ENCODE data around the gene TLE7.

TLE7 gene

GRCh38 chr16:71399801-71400563 lies 41.9 kb downstream of the TLE7 start:
- Histone ChIP-seq H3K4me2 (ENCODE audit: low read depth, low read length) (no peak overlapping the region), H4K20me1 (ENCODE audit: insufficient read depth, low read length) (no peaks in the 10 kb centered on the region), H3K9ac (ENCODE audit: low read length) (no peak overlapping the region), H3K27ac (ENCODE audit: low read length) (no peak overlapping the region), H2AFZ (ENCODE audit: low read length) (no peak overlapping the region), H3K9me2 (replicated peaks; ENCODE audit: insufficient read depth, low read length) (no peaks in the 10 kb centered on the region), H3K4me3 (ENCODE audit: low read length) (no peak overlapping the region), H3K4me1 (ENCODE audit: low read length) (no peaks in the 10 kb centered on the region), H3K27me3 (replicated peaks; ENCODE audit: insufficient read depth, low read length) (peaks cover 4% of the 10 kb centered on the region; the same call in 1 of the 2 replicates), H3K36me3 (replicated peaks; ENCODE audit: insufficient read depth, low read length) (no peaks in the 10 kb centered on the region), H3K79me2 (ENCODE audit: low read length) (no peaks in the 10 kb centered on the region), H3K9me3 (replicated peaks; ENCODE audit: insufficient read depth, low read length) (no peaks in the 10 kb centered on the region), H3F3A (ENCODE audit: insufficient read depth, low read length) (no peaks in the 10 kb centered on the region)
- DNase-seq: no peak
- TF ChIP-seq EZH2phosphoT487 (IDR thresholded peaks at IDR 0.05; ENCODE audit: low read length): no peak
- TF ChIP-seq EZH2 (optimal IDR thresholded peaks at IDR 0.05; ENCODE audit: low read depth, low read length): no peak
- TF ChIP-seq, protein P1, sequence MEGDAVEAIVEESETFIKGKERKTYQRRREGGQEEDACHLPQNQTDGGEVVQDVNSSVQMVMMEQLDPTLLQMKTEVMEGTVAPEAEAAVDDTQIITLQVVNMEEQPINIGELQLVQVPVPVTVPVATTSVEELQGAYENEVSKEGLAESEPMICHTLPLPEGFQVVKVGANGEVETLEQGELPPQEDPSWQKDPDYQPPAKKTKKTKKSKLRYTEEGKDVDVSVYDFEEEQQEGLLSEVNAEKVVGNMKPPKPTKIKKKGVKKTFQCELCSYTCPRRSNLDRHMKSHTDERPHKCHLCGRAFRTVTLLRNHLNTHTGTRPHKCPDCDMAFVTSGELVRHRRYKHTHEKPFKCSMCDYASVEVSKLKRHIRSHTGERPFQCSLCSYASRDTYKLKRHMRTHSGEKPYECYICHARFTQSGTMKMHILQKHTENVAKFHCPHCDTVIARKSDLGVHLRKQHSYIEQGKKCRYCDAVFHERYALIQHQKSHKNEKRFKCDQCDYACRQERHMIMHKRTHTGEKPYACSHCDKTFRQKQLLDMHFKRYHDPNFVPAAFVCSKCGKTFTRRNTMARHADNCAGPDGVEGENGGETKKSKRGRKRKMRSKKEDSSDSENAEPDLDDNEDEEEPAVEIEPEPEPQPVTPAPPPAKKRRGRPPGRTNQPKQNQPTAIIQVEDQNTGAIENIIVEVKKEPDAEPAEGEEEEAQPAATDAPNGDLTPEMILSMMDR (IDR thresholded peaks at IDR 0.05; ENCODE audit: low read length): no peak

DNA sequence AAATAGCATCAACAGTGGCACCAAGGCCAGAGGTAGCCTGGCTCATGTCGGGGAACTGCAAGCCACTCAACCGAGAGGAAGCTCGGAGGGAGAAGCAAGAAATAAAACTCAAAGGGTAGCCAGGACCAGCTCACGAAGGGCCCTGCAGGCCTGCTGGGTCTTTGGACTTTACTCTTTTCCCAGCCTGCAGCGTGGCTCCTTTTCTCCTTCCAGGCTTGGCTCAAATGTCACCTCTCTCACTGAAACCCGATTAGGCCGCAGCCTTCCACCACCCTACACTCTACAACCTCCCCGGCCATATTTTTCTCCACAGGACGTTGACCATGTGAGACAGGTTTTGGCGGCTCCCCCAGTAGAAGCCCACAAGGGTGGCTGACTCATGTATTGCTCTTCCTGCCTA lies 45.3 kb downstream of the TLE7 start:
- Histone ChIP-seq H3K4me2 (ENCODE audit: low read depth, low read length) (no peak overlapping the region), H3K9me3 (replicated peaks; ENCODE audit: insufficient read depth, low read length) (no peaks in the 10 kb centered on the region), H3K36me3 (replicated peaks; ENCODE audit: insufficient read depth, low read length) (no peaks in the 10 kb centered on the region), H2AFZ (ENCODE audit: low read length) (no peak overlapping the region), H3K9ac (ENCODE audit: low read length) (no peak overlapping the region), H3K27ac (ENCODE audit: low read length) (no peak overlapping the region), H3K4me3 (ENCODE audit: low read length) (no peak overlapping the region), H3K9me2 (replicated peaks; ENCODE audit: insufficient read depth, low read length) (no peaks in the 10 kb centered on the region), H3K79me2 (ENCODE audit: low read length) (no peaks in the 10 kb centered on the region), H3K27me3 (replicated peaks; ENCODE audit: insufficient read depth, low read length) (peaks cover 4% of the 10 kb centered on the region; the same call in 1 of the 2 replicates), H4K20me1 (ENCODE audit: insufficient read depth, low read length) (no peaks in the 10 kb centered on the region), H3K4me1 (ENCODE audit: low read length) (no peaks in the 10 kb centered on the region), H3F3A (ENCODE audit: insufficient read depth, low read length) (no peaks in the 10 kb centered on the region)
- no peak for DNase-seq
- TF ChIP-seq, protein P1 (IDR thresholded peaks at IDR 0.05; ENCODE audit: low read length): no peak
- no peak for TF ChIP-seq EZH2phosphoT487 (IDR thresholded peaks at IDR 0.05; ENCODE audit: low read length)
- TF ChIP-seq EZH2 (optimal IDR thresholded peaks at IDR 0.05; ENCODE audit: low read depth, low read length): no peak

DNA sequence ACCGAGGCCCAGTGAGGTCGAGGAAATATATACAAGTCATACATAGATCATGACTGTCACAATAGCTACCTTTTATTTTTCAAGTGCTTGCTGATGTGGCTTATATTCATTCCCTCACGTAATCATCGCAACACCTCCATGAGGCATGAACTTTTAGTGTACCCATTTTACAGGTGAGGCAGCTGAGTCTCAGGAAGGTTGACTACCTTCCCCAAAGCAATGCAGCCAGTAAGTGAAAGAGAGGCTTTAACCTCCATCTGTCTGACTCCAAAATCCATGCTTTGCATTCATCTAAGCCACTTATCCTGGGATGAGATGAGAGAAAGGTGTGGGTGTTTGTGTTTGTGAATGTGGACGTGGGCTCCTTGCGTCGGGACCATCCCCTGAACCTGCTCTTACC lies 52.5 kb downstream of the TLE7 start:
- Histone ChIP-seq H3K27ac (ENCODE audit: low read length) (no peak overlapping the region), H3F3A (ENCODE audit: insufficient read depth, low read length) (no peaks in the 10 kb centered on the region), H3K79me2 (ENCODE audit: low read length) (no peaks in the 10 kb centered on the region), H3K9me3 (replicated peaks; ENCODE audit: insufficient read depth, low read length) (no peaks in the 10 kb centered on the region), H3K9ac (ENCODE audit: low read length) (no peak overlapping the region), H3K4me3 (ENCODE audit: low read length) (no peak overlapping the region), H3K4me1 (ENCODE audit: low read length) (peaks cover 8% of the 10 kb centered on the region; the same call in 1 of the 2 replicates), H3K4me2 (ENCODE audit: low read depth, low read length) (no peak overlapping the region), H3K9me2 (replicated peaks; ENCODE audit: insufficient read depth, low read length) (no peaks in the 10 kb centered on the region), H3K27me3 (replicated peaks; ENCODE audit: insufficient read depth, low read length) (no peaks in the 10 kb centered on the region), H4K20me1 (ENCODE audit: insufficient read depth, low read length) (no peaks in the 10 kb centered on the region), H3K36me3 (replicated peaks; ENCODE audit: insufficient read depth, low read length) (no peaks in the 10 kb centered on the region), H2AFZ (ENCODE audit: low read length) (no peak overlapping the region)
- no peak for DNase-seq
- TF ChIP-seq EZH2phosphoT487 (IDR thresholded peaks at IDR 0.05; ENCODE audit: low read length): no peak
- TF ChIP-seq, protein P1 (IDR thresholded peaks at IDR 0.05; ENCODE audit: low read length): no peak
- no peak for TF ChIP-seq EZH2 (optimal IDR thresholded peaks at IDR 0.05; ENCODE audit: low read depth, low read length)

Data from MM.1S (cell line).